ENCODE results near the gene BAIAP2. TPM values are rescaled to one million over a fixed set of nuclear protein-coding genes. Genes with fewer than 3 reads are reported as not detected.
A peak's percentile ranks its signal among the peaks of the same experiment; 100 is the strongest.
"Not testable (repeated sequence)": the region's sequence is repeated elsewhere in the genome, so short reads cannot be mapped to it uniquely, and the experiment has no call there.

BAIAP2 gene
- polyA plus RNA-seq, 2 donors: 91.2 to 107 TPM

DNA sequence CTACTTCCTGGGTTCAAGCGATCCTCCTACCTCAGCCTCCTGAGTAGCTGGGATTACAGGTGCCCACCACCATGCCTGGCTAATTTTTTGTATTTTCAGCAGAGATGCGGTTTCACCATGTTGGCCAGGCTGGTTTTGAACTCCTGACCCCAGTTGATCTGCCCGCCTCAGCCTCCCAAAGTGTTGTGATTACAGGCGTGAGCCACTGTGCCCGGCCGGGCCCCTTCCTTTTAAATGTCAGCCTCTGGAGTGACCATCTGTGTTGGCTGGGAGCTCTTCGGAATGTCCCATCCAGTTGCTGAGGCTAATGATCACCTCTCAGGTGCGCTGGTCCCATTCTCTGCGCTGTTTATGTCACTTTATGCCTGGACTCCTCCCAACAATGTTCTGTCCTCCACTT, 4.6 kb upstream of the BAIAP2 start:
- H3K27ac ChIP-seq (ENCODE audit: low read depth in 2 of 2, low read length in 1 of 2); H3K4me1 ChIP-seq (ENCODE audit: control insufficient read depth in 2 of 2, insufficient read depth in 2 of 2, low read length in 1 of 2): not testable (repeated sequence)

DNA sequence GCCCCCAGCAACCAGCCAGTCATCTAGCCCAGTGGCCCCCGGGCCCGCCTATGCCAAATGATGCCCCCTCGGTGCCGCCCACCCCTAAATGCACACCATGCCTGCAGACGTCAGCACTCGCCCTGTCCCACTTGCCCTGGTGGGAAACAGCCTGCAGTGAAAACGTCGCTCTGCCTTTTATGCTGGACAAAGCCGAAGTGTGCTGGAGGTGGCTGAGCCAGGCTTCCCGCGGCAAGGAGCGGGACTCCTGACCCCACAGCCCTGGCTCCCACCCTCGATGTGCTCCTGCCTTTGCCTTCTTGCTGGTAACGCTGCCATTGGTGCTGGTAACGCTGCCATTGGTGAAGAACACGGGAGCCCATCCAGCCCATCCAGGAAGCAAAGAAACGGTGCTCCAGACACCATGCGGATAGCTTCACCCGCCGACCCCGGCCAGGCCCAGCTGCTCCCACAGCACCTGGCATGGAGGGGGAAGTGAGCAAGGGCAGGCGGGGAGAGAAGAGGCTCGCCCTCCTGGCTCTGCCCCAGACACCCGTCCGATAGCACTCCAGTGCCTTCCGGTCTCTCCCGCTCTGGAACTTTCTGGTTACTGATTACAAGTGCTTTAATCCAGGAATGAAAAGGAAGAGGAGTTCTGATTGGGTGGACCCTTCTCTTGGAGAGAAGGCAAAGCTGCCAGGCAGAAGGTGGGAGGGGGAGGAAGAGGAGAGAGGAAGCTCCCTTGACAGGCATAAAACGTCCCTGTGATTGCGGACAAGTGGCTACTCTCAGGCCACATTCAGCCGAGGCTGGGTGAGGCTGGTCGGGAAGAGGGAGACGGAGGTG, 4.0 kb upstream of the BAIAP2 start:
- H3K4me1 ChIP-seq (ENCODE audit: control insufficient read depth in 2 of 2, insufficient read depth in 2 of 2, low read length in 1 of 2): peaks cover 6 to 9% of the 10 kb centered on the region in 2 donors
- H3K27me3 ChIP-seq (ENCODE audit: control insufficient read depth in 1 of 2, insufficient read depth in 2 of 2, low read length in 2 of 2): peaks cover 0 to 3% of the 10 kb centered on the region in 2 donors
- no peak overlapping the region for H3K4me3 ChIP-seq (ENCODE audit: low read depth in 1 of 2, low read length in 2 of 2)
- WGBS, 2 donors: 62 to 75% methylated on average over 32 of the region's 32 CpGs
- H3K27ac ChIP-seq (ENCODE audit: low read depth in 2 of 2, low read length in 1 of 2): no peak overlapping the region
- no peaks in the 10 kb centered on the region for H3K9me3 ChIP-seq (ENCODE audit: control insufficient read depth in 2 of 2, insufficient read depth in 1 of 2, low read depth in 1 of 2, low read length in 1 of 2)
- peaks cover 0 to 4% of the 10 kb centered on the region in 2 donors for H3K36me3 ChIP-seq (ENCODE audit: control insufficient read depth in 2 of 2, insufficient read depth in 2 of 2, low read length in 1 of 2)

More for the DNA sequence above, 4.6 kb upstream of the BAIAP2 start:
- H3K27me3 ChIP-seq (ENCODE audit: control insufficient read depth in 1 of 2, insufficient read depth in 2 of 2, low read length in 2 of 2); H3K9me3 ChIP-seq (ENCODE audit: control insufficient read depth in 2 of 2, insufficient read depth in 1 of 2, low read depth in 1 of 2, low read length in 1 of 2); H3K4me3 ChIP-seq (ENCODE audit: low read depth in 1 of 2, low read length in 2 of 2); H3K36me3 ChIP-seq (ENCODE audit: control insufficient read depth in 2 of 2, insufficient read depth in 2 of 2, low read length in 1 of 2): not testable (repeated sequence)
- 89 to 95% methylated on average over 9 of the region's 9 CpGs for WGBS, 2 donors

DNA sequence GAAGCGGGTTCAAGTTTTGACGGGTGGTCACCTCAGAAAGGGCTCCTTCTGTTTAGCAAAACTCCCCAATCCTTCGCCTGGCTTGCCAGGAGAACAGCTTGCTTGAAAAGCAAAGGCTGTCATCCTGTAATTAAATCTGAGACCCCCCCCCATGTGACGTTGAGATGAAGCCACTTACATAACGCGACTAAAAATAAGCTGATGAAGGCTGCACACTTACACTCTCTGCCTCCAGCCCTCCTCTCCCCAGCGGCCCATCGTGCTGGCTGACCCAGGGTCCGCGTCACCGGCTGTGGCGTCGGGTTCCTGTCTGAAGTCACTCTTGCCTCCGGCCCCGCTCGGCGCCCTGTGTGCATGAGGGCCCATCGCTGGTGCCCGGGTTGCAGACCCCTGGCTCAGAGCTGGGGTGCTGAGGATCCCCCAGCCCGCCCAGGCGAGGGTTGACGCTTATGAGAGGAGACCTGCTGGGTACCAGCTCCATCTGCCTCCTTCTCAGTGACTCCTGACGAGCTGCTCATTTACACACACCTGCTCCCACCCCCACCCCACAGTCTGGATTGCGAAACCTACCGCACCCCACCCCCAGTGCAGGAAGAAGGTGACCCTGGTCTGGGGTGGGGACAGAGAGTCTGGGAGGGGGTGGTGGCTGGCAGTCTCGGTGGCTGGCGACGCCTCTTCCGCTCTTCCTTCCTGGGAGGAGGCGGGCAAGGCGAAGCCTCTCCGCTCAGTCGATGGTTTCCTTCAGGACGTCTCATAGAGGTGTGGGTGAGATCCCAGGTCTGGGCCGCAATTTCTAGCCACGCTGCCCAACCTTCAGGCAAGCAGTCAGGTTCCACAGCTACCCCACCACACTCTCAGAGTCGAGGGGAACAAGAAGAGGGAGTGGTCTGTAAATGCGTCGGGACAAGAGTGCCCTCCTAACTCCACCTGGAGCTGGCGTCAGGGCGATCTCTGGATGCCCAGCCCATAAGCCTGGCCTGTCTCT, 3.1 kb upstream of the BAIAP2 start:
- Histone ChIP-seq H3K27me3 (ENCODE audit: control insufficient read depth in 1 of 2, insufficient read depth in 2 of 2, low read length in 2 of 2) (peaks cover 0 to 3% of the 10 kb centered on the region in 2 donors), H3K4me3 (ENCODE audit: low read depth in 1 of 2, low read length in 2 of 2) (no peak overlapping the region), H3K9me3 (ENCODE audit: control insufficient read depth in 2 of 2, insufficient read depth in 1 of 2, low read depth in 1 of 2, low read length in 1 of 2) (no peaks in the 10 kb centered on the region), H3K36me3 (ENCODE audit: control insufficient read depth in 2 of 2, insufficient read depth in 2 of 2, low read length in 1 of 2) (peaks cover 0 to 5% of the 10 kb centered on the region in 2 donors), H3K4me1 (ENCODE audit: control insufficient read depth in 2 of 2, insufficient read depth in 2 of 2, low read length in 1 of 2) (peaks cover 6 to 9% of the 10 kb centered on the region in 2 donors), H3K27ac (ENCODE audit: low read depth in 2 of 2, low read length in 1 of 2) (no peak overlapping the region)
- WGBS, 2 donors: 84 to 88% methylated on average over 41 of the region's 41 CpGs

DNA sequence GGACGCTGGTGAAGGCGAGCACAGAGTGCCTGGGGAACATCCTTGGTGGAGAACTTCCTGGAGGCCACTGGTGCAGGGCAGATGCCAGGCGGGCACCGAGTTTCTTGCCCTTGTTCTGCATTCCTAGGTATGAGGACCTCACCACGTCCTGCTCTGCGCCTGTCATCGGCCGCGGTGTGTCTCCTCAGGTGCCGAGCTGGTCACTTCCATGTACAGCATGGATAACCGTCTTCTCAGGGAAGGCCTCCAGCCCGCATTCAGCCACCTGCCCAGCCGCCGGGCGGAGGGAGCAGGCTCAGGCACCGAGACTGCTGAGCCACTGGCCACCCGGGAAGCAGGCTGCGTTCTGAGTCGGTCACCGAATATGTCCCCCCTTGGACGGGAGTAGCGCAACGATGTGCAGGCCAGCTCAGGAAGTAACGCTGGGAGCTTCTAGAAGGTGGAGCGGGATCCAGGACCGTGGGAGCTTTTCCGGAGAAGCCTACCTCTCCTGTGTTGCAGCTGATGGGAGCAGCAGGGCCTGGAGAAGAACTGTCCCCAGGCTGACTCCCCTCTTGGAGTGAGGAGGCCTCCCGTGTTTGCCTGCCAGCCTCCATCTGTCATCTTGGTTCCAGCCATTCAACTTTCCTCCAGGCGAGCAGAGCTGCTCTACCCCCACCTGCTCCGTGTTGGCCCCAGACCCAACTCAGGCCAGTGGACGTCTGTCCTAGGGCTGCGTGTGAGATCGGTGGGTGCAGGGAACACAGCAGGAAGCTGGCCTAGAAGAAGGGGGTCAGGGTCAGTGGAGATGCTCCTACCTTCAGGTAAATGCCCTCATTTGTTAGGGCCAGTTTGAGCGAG, 2.1 kb upstream of the BAIAP2 start:
- peaks cover 0 to 3% of the 10 kb centered on the region in 2 donors for H3K27me3 ChIP-seq (ENCODE audit: control insufficient read depth in 1 of 2, insufficient read depth in 2 of 2, low read length in 2 of 2)
- 87% methylated on average over 34 of the region's 34 CpGs for WGBS, 2 donors
- no peaks in the 10 kb centered on the region for H3K9me3 ChIP-seq (ENCODE audit: control insufficient read depth in 2 of 2, insufficient read depth in 1 of 2, low read depth in 1 of 2, low read length in 1 of 2)
- H3K27ac ChIP-seq (ENCODE audit: low read depth in 2 of 2, low read length in 1 of 2): no peak overlapping the region
- H3K36me3 ChIP-seq (ENCODE audit: control insufficient read depth in 2 of 2, insufficient read depth in 2 of 2, low read length in 1 of 2): peaks cover 0 to 6% of the 10 kb centered on the region in 2 donors
- peaks cover 3% of the 10 kb centered on the region in 2 donors for H3K4me1 ChIP-seq (ENCODE audit: control insufficient read depth in 2 of 2, insufficient read depth in 2 of 2, low read length in 1 of 2)
- H3K4me3 ChIP-seq (ENCODE audit: low read depth in 1 of 2, low read length in 2 of 2): no peak overlapping the region

DNA sequence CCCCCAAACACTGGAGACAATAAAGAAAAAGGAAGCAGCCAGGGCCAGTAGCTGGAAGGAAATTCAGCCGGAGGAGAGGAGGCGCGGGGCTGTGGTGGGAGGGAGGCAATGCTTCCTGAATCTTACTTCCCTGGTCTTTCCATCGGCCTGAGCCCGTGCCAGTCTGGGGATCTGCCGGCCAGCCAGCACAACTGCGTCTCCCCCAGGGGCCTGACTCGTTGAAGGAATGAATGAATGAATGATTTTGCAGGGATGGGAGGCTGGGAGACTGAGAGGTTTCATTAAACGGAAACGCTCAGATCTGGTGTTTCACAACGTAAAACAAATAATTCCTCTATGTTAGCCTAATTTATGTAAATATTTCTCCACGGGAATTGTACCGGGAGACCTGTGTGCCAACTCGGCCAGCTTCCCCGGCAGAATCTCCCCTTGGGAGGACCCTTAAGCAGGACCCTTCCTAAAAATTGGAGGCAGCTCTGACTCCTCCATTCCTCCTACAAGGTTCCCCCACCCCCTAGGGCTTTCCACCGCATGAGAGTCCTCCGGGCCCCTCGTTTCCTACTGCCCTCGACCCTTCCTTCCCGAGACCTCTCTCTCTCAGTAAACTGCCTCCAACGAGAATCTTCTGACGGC, 1.3 kb upstream of the BAIAP2 start:
- WGBS, 2 donors: 20 to 23% methylated on average over 22 of the region's 22 CpGs
- H3K36me3 ChIP-seq (ENCODE audit: control insufficient read depth in 2 of 2, insufficient read depth in 2 of 2, low read length in 1 of 2): peaks cover 0 to 12% of the 10 kb centered on the region in 2 donors
- H3K27ac ChIP-seq (ENCODE audit: low read depth in 2 of 2, low read length in 1 of 2): no peak overlapping the region
- H3K9me3 ChIP-seq (ENCODE audit: control insufficient read depth in 2 of 2, insufficient read depth in 1 of 2, low read depth in 1 of 2, low read length in 1 of 2): no peaks in the 10 kb centered on the region
- H3K4me1 ChIP-seq (ENCODE audit: control insufficient read depth in 2 of 2, insufficient read depth in 2 of 2, low read length in 1 of 2): peaks cover 2 to 11% of the 10 kb centered on the region in 2 donors
- peak overlapping the region; percentile 47 to 91 for H3K4me3 ChIP-seq (ENCODE audit: low read depth in 1 of 2, low read length in 2 of 2)
- peaks cover 0 to 1% of the 10 kb centered on the region in 2 donors for H3K27me3 ChIP-seq (ENCODE audit: control insufficient read depth in 1 of 2, insufficient read depth in 2 of 2, low read length in 2 of 2)

DNA sequence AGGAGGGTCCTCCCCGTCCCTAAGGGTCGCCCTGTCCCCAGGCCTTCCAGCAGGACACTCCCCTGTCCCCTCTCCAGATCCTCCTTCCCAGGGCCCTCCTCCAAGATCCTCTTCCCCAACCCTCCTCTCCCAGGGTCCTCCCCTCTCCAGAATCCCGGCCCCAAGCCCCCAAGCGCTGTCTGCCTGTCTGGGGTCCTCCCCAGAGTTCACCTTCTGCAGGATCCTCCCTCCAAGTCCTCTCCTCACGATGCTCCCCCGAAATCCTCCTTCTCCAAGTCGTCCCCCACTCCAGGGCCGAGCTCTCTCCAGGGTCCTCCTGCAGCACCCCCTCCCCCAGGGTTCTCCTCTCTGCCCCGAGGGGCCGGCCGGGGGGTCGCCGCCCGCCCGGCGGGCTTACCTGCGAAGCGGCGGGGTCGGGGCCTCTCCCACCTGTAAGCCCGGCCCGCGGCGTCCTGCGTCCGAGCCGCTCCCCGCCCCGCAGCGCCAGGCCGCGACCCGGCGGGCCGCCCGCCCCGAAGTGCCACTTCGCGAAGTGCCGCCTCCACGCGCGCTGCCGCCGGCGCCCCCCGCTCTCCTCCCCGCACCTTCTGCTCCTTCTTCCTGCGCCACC, 678 bp upstream of the BAIAP2 start:
- Histone ChIP-seq H3K27me3 (ENCODE audit: control insufficient read depth in 1 of 2, insufficient read depth in 2 of 2, low read length in 2 of 2) (no peaks in the 10 kb centered on the region), H3K36me3 (ENCODE audit: control insufficient read depth in 2 of 2, insufficient read depth in 2 of 2, low read length in 1 of 2) (peaks cover 0 to 18% of the 10 kb centered on the region in 2 donors), H3K9me3 (ENCODE audit: control insufficient read depth in 2 of 2, insufficient read depth in 1 of 2, low read depth in 1 of 2, low read length in 1 of 2) (no peaks in the 10 kb centered on the region), H3K4me3 (ENCODE audit: low read depth in 1 of 2, low read length in 2 of 2) (peak overlapping the region; percentile 47 to 91), H3K4me1 (ENCODE audit: control insufficient read depth in 2 of 2, insufficient read depth in 2 of 2, low read length in 1 of 2) (peaks cover 2 to 17% of the 10 kb centered on the region in 2 donors), H3K27ac (ENCODE audit: low read depth in 2 of 2, low read length in 1 of 2) (no peak overlapping the region)
- 1 to 2% methylated on average over 37 to 49 of the region's 49 CpGs for WGBS, 2 donors

DNA sequence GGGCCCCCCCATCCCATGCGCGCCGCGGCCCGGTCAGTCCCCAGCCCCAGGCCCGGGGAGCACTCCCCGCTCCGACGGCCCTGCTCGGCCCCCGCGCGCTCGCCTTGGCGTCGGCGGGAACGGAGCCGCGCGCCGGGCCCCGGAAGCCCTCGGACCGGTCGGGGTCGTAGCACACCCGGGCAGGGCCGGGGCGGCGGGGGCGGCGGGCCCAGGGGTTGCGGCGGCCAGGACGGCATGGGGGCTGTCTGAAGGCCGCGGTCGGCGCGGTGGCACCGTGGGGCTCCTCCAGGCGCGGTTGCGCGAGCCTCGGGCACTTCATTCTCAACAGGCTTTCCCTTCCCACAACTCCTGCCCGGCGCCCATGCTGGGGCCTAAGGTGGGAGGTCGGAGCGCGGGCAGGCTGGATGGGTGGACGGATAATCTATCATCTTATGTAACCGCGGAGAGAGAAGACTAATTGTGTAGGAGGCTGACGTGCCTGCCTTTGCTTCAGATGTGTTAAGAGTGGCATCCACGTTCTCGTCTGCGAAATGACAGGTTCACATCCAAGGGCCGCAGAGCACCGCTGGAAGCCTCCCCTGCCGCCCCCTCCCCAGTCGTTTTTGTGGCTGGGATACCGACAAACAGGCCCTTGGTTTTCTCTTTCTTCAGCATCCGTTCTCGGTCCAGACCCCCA, 708 bp downstream of the BAIAP2 start:
- 5 to 15% methylated on average over 41 to 66 of the region's 66 CpGs for WGBS, 2 donors

More for the DNA sequence above, 708 bp downstream of the BAIAP2 start:
- Histone ChIP-seq H3K4me1 (ENCODE audit: control insufficient read depth in 2 of 2, insufficient read depth in 2 of 2, low read length in 1 of 2) (peaks cover 8 to 30% of the 10 kb centered on the region in 2 donors), H3K9me3 (ENCODE audit: control insufficient read depth in 2 of 2, insufficient read depth in 1 of 2, low read depth in 1 of 2, low read length in 1 of 2) (no peaks in the 10 kb centered on the region), H3K4me3 (ENCODE audit: low read depth in 1 of 2, low read length in 2 of 2) (peak overlapping the region; percentile 69 to 91), H3K36me3 (ENCODE audit: control insufficient read depth in 2 of 2, insufficient read depth in 2 of 2, low read length in 1 of 2) (peaks cover 0 to 20% of the 10 kb centered on the region in 2 donors), H3K27ac (ENCODE audit: low read depth in 2 of 2, low read length in 1 of 2) (peak overlapping the region; percentile 81 to 91), H3K27me3 (ENCODE audit: control insufficient read depth in 1 of 2, insufficient read depth in 2 of 2, low read length in 2 of 2) (no peaks in the 10 kb centered on the region)

Measured in esophagus (tissue), 2 donors.